Spleen (tissue), 7 donors: ENCODE measurements around the gene KCNJ16.

Experiments used
- CTCF ChIP-seq, 11 experiments: fragments of 200-600 bp in 7 of 11; fragments of 450-650 bp in 4 of 11; sonication (generic) in 4 of 11; IDR thresholded peaks in 8 of 11; conservative IDR thresholded peaks in 3 of 11; 1 replicate in 7 of 11; 2 replicates in 4 of 11; pipeline versions ENCODE4 v1.4.0 to v1.8.0; 2016 to 2021; ENCODE audit warnings: antibody characterized with exemption in 11 of 11, inconsistent platforms in 4 of 11, mild to moderate bottlenecking in 1 of 11
- POLR2AphosphoS5 ChIP-seq, 3 donors: sonication (generic); formaldehyde crosslinking; IDR thresholded peaks; one replicate each; pipeline ENCODE4 v1.5.1; 2017; ENCODE audit warnings: antibody characterized with exemption in 3 of 3
- donor health status: DM: no; HTN: no; CAD: no; lungs with moderate emphysema.
- donor health status: DM: no; HTN: no; CAD: no.
- donor health status: DM: no; HTN: no; CAD: no.

DNA sequence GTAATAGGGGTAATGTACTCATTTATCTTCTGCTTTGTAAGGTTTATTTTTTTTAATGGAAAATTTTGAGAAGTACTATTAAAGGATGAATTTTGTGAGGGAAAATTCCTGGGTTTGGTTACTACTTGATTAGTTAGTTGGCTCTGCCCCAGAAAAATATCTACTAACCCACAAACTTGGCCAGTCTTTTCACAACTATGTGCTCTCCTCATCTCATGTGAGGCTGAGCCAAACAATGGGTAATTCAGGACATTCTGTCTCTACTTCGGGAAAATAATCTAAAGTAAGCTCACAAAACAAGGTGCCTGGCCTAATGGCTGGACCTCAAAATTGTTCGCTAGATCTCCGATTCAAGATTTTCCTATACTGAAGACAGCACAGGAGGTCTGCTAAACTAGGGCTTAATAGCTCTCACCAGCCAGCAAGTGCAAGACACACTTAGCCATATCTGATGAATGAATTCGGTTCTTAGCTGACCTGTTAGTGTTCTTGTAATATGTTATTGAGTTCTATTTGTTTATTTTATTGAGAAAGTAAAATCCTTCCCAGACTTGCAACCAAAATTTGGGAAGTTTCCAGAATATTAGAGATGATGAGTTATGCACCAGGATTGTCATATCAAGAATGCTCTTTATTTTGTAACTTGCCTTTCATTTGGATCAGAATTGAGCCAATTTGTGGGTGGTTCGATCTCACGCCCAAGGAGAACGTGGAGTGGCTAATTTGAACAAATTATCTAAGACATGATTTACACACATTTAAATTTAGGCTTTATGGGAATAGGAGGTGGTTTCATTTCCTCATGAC lies 5.7 kb downstream of the KCNJ16 start:
- TF ChIP-seq CTCF (IDR thresholded peaks at IDR 0.05 in 8 of 11, conservative IDR thresholded peaks at IDR 0.05 in 3 of 11) (no peak), POLR2AphosphoS5 (IDR thresholded peaks at IDR 0.05) (no peak)
